SK-N-MC (cell line): ENCODE results near the gene MIF.

Experiments used
- EZH2 ChIP-seq: fragments of 200-600 bp; sonication (generic); IDR thresholded peaks from one replicate; pipeline ENCODE4 v1.6.1; 2017; ENCODE audit warnings: antibody characterized with exemption
- FOXP2 ChIP-seq: optimal IDR thresholded peaks from 2 replicates; pipeline ENCODE3; 2011; ENCODE audit warnings: mild to moderate bottlenecking, moderate library complexity; ENCODE audit not compliant: insufficient read depth; ENCODE audit errors: extremely low read length, control extremely low read depth
- POLR2AphosphoS5 ChIP-seq: IDR thresholded peaks from 2 replicates; pipeline ENCODE4 v1.6.1; 2012; ENCODE audit warnings: mild to moderate bottlenecking, low read depth, low read length, borderline replicate concordance

DNA sequence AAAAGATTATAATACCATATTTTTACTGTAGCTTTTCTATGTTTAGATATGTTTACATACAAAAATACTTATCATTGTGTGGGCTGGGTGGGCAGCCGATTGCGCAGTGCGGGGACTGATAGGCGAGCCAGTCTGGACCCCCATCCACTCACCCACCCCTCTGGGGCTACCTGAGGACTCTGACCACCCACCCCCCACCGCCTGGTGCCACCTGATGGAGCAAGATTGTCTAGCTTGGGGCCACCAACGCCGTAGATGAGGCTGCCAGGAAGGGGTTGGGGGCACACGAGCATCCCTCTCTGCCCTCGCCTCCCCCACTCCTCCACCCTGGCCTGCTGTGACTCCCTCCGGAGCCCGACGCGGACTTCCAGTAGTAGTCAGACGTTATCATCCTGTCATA, 32.4 kb downstream of the MIF start:
- TF ChIP-seq POLR2AphosphoS5 = no peak
- no peak for TF ChIP-seq EZH2
- no peak for TF ChIP-seq FOXP2
